B cell (primary cell): ENCODE measurements around the gene RNF130. TPM values are rescaled to one million over a fixed set of nuclear protein-coding genes. Genes with fewer than 3 reads are reported as not detected.

Source experiments
- ATAC-seq: fragments of 200-7000 bp; cut with Tn5 transposase; one replicate; pipeline ENCODE4 v1.10.0; 2021; ENCODE audit warnings: low read depth, mild to moderate bottlenecking, moderate number of reproducible peaks, moderate library complexity
- CTCF ChIA-PET: fragments of 350-600 bp; sonication (Branson Sonifier 250); formaldehyde crosslinking; loops from one replicate; lab custom pipeline; 2021; ENCODE audit warnings: antibody characterized with exemption, inconsistent platforms; lab: Charles Lee
- POLR2A ChIA-PET: fragments of 350-600 bp; sonication (Branson Sonifier 250); formaldehyde crosslinking; loops from one replicate; lab custom pipeline; 2021; ENCODE audit warnings: antibody characterized with exemption; lab: Charles Lee
- DNase-seq: peaks from one replicate; pipeline ENCODE4 v3.0.0; 2013
- H2AFZ ChIP-seq: 2 replicates; pipeline ENCODE4 v1.6.1; 2012; ENCODE audit warnings: mild to moderate bottlenecking, low read depth, low read length; ENCODE audit not compliant: insufficient read depth, poor library complexity, severe bottlenecking
- H3K27ac ChIP-seq, 2 donors: 1 replicate in 1 of 2; 2 replicates in 1 of 2; pipeline ENCODE4 v1.5.1; 2012 to 2013; ENCODE audit warnings: low read length in 2 of 2, mild to moderate bottlenecking in 2 of 2, moderate library complexity in 1 of 2
- H3K27me3 ChIP-seq, 4 experiments: fragments of 200-600 bp in 1 of 4; sonication (generic) in 1 of 4; replicated peaks in 1 of 4; 1 replicate in 2 of 4; 2 replicates in 2 of 4; pipeline versions ENCODE4 v1.6.1 to v1.7.0; 2013 to 2016; ENCODE audit warnings: low read length in 3 of 4, mild to moderate bottlenecking in 2 of 4, mixed read lengths in 1 of 4, moderate library complexity in 1 of 4; ENCODE audit not compliant: insufficient read depth in 4 of 4, control insufficient read depth in 3 of 4; ENCODE audit errors: control extremely low read depth in 1 of 4
- H3K36me3 ChIP-seq, 2 experiments: replicated peaks in 1 of 2; 1 replicate in 1 of 2; 2 replicates in 1 of 2; pipeline versions ENCODE4 v1.6.1 to v1.7.1; 2013; ENCODE audit warnings: low read length in 1 of 2; ENCODE audit not compliant: insufficient read depth in 2 of 2, control insufficient read depth in 1 of 2; ENCODE audit errors: control extremely low read depth in 1 of 2, extremely low read depth in 1 of 2
- H3K4me1 ChIP-seq, 2 donors: fragments of 200-600 bp in 1 of 2; sonication (generic) in 1 of 2; 1 replicate in 1 of 2; 2 replicates in 1 of 2; pipeline versions ENCODE4 v1.5.1 to v1.6.1; 2013 to 2017; ENCODE audit warnings: low read length in 2 of 2; ENCODE audit not compliant: control insufficient read depth in 2 of 2, insufficient read depth in 2 of 2
- H3K4me2 ChIP-seq: replicated peaks from 2 replicates; pipeline ENCODE3; 2012; ENCODE audit warnings: mild to moderate bottlenecking, low read depth, low read length; ENCODE audit not compliant: poor library complexity, severe bottlenecking
- H3K4me3 ChIP-seq, 5 experiments: fragments of 200-600 bp in 1 of 5; sonication (generic) in 1 of 5; 1 replicate in 3 of 5; 2 replicates in 2 of 5; pipeline versions ENCODE4 v1.5.1 to v1.7.0; 2011 to 2016; ENCODE audit warnings: low read length in 4 of 5, mild to moderate bottlenecking in 4 of 5, low read depth in 2 of 5, control low read depth in 1 of 5, moderate library complexity in 1 of 5; ENCODE audit not compliant: insufficient read depth in 1 of 5; ENCODE audit errors: control extremely low read depth in 1 of 5, extremely low read depth in 1 of 5
- H3K79me2 ChIP-seq: fragments of 200-600 bp; sonication (generic); one replicate; pipeline ENCODE4 v1.6.0; 2016; ENCODE audit warnings: low read length; ENCODE audit not compliant: control insufficient read depth, insufficient read depth
- H3K9ac ChIP-seq: fragments of 200-600 bp; sonication (generic); 2 replicates; pipeline ENCODE4 v1.6.1; 2017; ENCODE audit warnings: mild to moderate bottlenecking, low read length, moderate library complexity
- H3K9me3 ChIP-seq, 3 donors: one replicate each; pipeline versions ENCODE4 v1.6.1 to v1.7.1; 2013; ENCODE audit warnings: low read length in 2 of 3; ENCODE audit not compliant: control insufficient read depth in 2 of 3, insufficient read depth in 1 of 3; ENCODE audit errors: control extremely low read depth in 1 of 3
- H4K20me1 ChIP-seq: 2 replicates; pipeline ENCODE4 v1.6.0; 2012; ENCODE audit warnings: mild to moderate bottlenecking, low read length; ENCODE audit not compliant: insufficient read depth, control insufficient read depth, poor library complexity, severe bottlenecking
- H3K27ac Mint-ChIP-seq: one replicate; pipeline ENCODE4 v1.8.0; 2021; ENCODE audit warnings: mixed read lengths
- H3K27me3 Mint-ChIP-seq: one replicate; pipeline ENCODE4 v1.8.0; 2021; ENCODE audit warnings: mixed read lengths
- H3K4me1 Mint-ChIP-seq: one replicate; pipeline ENCODE4 v1.8.0; 2021; ENCODE audit warnings: mixed read lengths
- H3K4me3 Mint-ChIP-seq: one replicate; pipeline ENCODE4 v1.8.0; 2021; ENCODE audit warnings: mixed read lengths
- H3K9me3 Mint-ChIP-seq: one replicate; pipeline ENCODE4 v1.8.0; 2022; ENCODE audit warnings: mixed read lengths; ENCODE audit not compliant: insufficient read depth
- CTCF ChIP-seq: fragments of 200-600 bp; IDR thresholded peaks from one replicate; pipeline ENCODE4 v1.8.0; 2022; ENCODE audit warnings: antibody characterized with exemption, mild to moderate bottlenecking
- EZH2 ChIP-seq: IDR thresholded peaks from 2 replicates; pipeline ENCODE4 v1.6.1; 2012; ENCODE audit warnings: borderline replicate concordance, low read depth, mild to moderate bottlenecking, moderate library complexity, low read length; ENCODE audit not compliant: insufficient read depth, poor library complexity, severe bottlenecking
- WGBS: methylation state at CpG from one replicate; pipeline ENCODE4 v1.1.5; 2013; ENCODE audit warnings: missing lambda C conversion rate; ENCODE audit not compliant: insufficient coverage; 5-methylcytosine and 5-hydroxymethylcytosine counted together
- intact Hi-C: fragments of 100-400 bp; cut with micrococcal nuclease; formaldehyde crosslinking; loops from one replicate; pipeline ENCODE4 v1.10.0; 2022
- polyA plus RNA-seq: library from polyadenylated mRNA; depleted of rRNA; stranded (reverse); fragments of >200 nt; gene quantifications from 2 replicates; pipeline ENCODE4 v1.2.3, GENCODE V29; 2012
- total RNA-seq, 2 donors: library from RNA; stranded (reverse); fragments of 120-200 nt in 1 of 2; gene quantifications; 1 replicate in 1 of 2; 2 replicates in 1 of 2; pipeline versions ENCODE4 v1.2.3 to v1.2.4, GENCODE V29; 2013 to 2022

RNF130 gene
- total and polyA plus RNA-seq, 2 donors (not counting 1 experiment from before 2014, with no cell fraction given), result 18.1 to 25.8 TPM

- ATAC-seq (no peak), DNase-seq (no peak)
- no peaks in the 10 kb centered on the region for H3K79me2 ChIP-seq
- no peak for TF ChIP-seq EZH2
- no peak overlapping the region for H3K9ac ChIP-seq
- no peaks in the 10 kb centered on the region for H3K4me1 ChIP-seq
- Mint-ChIP-seq H3K27me3 (peaks cover 8% of the 10 kb centered on the region), H3K4me1 (no peaks in the 10 kb centered on the region), H3K9me3 (peaks cover 10% of the 10 kb centered on the region), H3K27ac (no peak overlapping the region), H3K4me3 (no peak overlapping the region)
- no peaks in the 10 kb centered on the region for H3K36me3 ChIP-seq
- POLR2A ChIA-PET, result no interaction called here
- H3K27me3 ChIP-seq, result no peaks in the 10 kb centered on the region
- H2AFZ ChIP-seq, result no peak overlapping the region
- no peak overlapping the region for H3K4me3 ChIP-seq
- CTCF ChIA-PET, result no interaction called here
- no peak overlapping the region for H3K27ac ChIP-seq
- intact Hi-C loops, result no loop called here
- no CpG with 5 or more reads among the region's 1 CpG for WGBS
- H3K4me2 ChIP-seq, result no peak overlapping the region
- H3K9me3 ChIP-seq, result peaks cover 0 to 16% (median 13%) of the 10 kb centered on the region in 3 donors
- no peaks in the 10 kb centered on the region for H4K20me1 ChIP-seq
Measured at GRCh38 chr5:180107005-180107404, 35.4 kb upstream of the RNF130 start.

- Histone ChIP-seq H3K4me3 (no peak overlapping the region), H3K79me2 (no peaks in the 10 kb centered on the region), H3K27ac (no peak overlapping the region), H3K9me3 (peaks cover 0 to 16% (median 13%) of the 10 kb centered on the region in 3 donors), H3K4me2 (no peak overlapping the region), H3K27me3 (no peaks in the 10 kb centered on the region), H3K4me1 (no peaks in the 10 kb centered on the region), H4K20me1 (no peaks in the 10 kb centered on the region), H3K9ac (no peak overlapping the region), H2AFZ (no peak overlapping the region), H3K36me3 (no peaks in the 10 kb centered on the region)
- Mint-ChIP-seq H3K4me3 (no peak overlapping the region), H3K27ac (no peak overlapping the region), H3K27me3 (peaks cover 8% of the 10 kb centered on the region), H3K4me1 (no peaks in the 10 kb centered on the region), H3K9me3 (peaks cover 10% of the 10 kb centered on the region)
- no peak for TF ChIP-seq EZH2
- no peak for TF ChIP-seq CTCF
- CTCF ChIA-PET, result no interaction called here
- POLR2A ChIA-PET, result no interaction called here
- intact Hi-C loops, result no loop called here
- 86% methylated on average over 2 of the region's 5 CpGs for WGBS
- DNase-seq (no peak), ATAC-seq (no peak)
Measured at GRCh38 chr5:180105827-180106312, 34.3 kb upstream of the RNF130 start.
